C4-2B (cell line): ENCODE measurements around the gene CENPM.

Experiments
- H3K27ac ChIP-seq: fragments of 450-650 bp; 2 replicates; pipeline ENCODE4 v1.5.1; 2017
- ZFX ChIP-seq: fragments of 450-650 bp; IDR thresholded peaks from 2 replicates; pipeline ENCODE4 v1.6.1; 2017
- TF ChIP-seq, protein P1 (sequence below): fragments of 450-650 bp; conservative IDR thresholded peaks from 2 replicates; pipeline ENCODE4 v1.5.1; 2017; ENCODE audit warnings: mild to moderate bottlenecking

The CENPM gene

DNA sequence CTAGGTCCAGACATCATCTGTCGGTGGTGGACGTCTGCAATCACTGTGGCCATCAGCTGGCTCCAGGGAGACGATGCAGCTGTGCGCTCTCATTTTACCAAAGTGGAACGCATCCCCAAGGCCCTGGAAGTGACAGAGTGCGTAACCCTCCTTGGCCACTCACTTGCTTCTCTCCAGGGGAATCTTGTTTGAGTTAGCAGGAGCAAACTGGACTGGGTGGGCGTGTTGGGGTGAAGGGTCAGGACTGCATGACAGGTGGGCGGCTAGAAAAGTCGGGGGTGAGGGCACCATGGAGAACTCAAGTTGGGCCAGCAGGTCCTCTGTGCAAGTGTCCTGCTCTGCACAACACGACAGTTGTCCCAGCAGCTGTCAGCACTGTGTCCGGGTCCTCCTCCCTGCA, 48.3 kb downstream of the CENPM start:
- H3K27ac ChIP-seq: no peak overlapping the region
- no peak for TF ChIP-seq ZFX
- TF ChIP-seq, protein P1, sequence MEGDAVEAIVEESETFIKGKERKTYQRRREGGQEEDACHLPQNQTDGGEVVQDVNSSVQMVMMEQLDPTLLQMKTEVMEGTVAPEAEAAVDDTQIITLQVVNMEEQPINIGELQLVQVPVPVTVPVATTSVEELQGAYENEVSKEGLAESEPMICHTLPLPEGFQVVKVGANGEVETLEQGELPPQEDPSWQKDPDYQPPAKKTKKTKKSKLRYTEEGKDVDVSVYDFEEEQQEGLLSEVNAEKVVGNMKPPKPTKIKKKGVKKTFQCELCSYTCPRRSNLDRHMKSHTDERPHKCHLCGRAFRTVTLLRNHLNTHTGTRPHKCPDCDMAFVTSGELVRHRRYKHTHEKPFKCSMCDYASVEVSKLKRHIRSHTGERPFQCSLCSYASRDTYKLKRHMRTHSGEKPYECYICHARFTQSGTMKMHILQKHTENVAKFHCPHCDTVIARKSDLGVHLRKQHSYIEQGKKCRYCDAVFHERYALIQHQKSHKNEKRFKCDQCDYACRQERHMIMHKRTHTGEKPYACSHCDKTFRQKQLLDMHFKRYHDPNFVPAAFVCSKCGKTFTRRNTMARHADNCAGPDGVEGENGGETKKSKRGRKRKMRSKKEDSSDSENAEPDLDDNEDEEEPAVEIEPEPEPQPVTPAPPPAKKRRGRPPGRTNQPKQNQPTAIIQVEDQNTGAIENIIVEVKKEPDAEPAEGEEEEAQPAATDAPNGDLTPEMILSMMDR: no peak

DNA sequence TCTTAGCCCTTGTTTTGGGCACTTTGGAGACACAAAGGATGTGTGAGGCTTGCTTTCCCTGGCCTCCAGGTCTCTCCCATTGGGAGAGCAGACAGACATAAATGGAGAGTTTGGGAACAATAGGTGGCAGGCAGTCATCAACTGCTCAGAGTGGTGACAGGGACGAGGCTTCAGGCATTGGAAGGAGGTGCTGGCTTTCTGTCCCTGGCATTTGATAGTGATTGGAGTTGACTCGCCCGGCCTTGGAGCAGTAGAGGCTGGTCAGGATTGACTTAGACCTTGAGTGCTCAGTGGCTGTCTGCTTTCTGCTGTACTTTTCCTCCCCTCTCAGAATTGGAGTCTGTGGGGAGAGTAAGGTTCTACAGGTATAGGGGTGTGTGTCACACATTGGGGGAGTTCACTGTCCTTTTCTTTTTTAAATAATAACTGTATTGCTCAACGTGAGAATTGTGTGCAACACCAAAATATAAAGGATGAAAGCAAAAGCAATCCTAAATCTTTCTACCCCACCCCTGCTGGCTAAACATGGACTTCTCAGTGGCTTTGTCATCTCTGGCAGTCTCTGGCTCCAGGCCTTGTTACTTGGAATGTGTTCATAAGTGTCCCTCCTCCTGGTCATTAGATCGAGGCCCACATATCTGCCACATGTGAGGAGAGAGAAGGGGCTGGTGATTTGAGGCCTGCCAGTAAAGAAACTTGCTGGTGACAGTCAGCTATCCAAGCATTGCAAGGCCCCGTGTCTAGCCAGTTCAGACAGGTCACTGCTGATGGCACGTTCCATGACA, 53.2 kb downstream of the CENPM start:
- TF ChIP-seq ZFX: no peak
- TF ChIP-seq, protein P1: no peak
- no peak overlapping the region for H3K27ac ChIP-seq

- no peak overlapping the region for H3K27ac ChIP-seq
- TF ChIP-seq ZFX: no peak
- TF ChIP-seq, protein P1: no peak
These were observed 54.2 kb downstream of the CENPM start for GRCh38 chr22:41892721-41893120.

- H3K27ac ChIP-seq: no peak overlapping the region
- TF ChIP-seq, protein P1: no peak
- TF ChIP-seq ZFX: no peak
These were observed 55.5 kb downstream of the CENPM start for GRCh38 chr22:41891407-41891806.
